Natural killer cell (primary cell): Measurements from ENCODE around the gene MCMBP. TPM values are rescaled to one million over a fixed set of nuclear protein-coding genes. Genes with fewer than 3 reads are reported as not detected.

Experiments used
- ATAC-seq, 3 donors: fragments of 150-1000 bp in 2 of 3; fragments of 200-7000 bp in 1 of 3; cut with Tn5 transposase; 1 replicate in 1 of 3; 2 replicates in 2 of 3; pipeline ENCODE4 v1.10.0; 2021; ENCODE audit warnings: mild to moderate bottlenecking in 2 of 3, moderate library complexity in 2 of 3
- DNase-seq, 2 donors: peaks; one replicate each; pipeline versions ENCODE4 v3.0.0 to v3.0.0-alpha.2; 2013 to 2021; ENCODE audit warnings: mixed read lengths in 1 of 2
- H3K27ac ChIP-seq: one replicate; pipeline ENCODE4 v1.5.1; 2013; ENCODE audit warnings: mild to moderate bottlenecking, low read length
- H3K27me3 ChIP-seq: one replicate; pipeline ENCODE4 v1.6.1; 2013; ENCODE audit warnings: low read length; ENCODE audit not compliant: control insufficient read depth, insufficient read depth
- H3K36me3 ChIP-seq: one replicate; pipeline ENCODE4 v1.6.1; 2013; ENCODE audit warnings: low read length; ENCODE audit not compliant: control insufficient read depth, insufficient read depth
- H3K4me1 ChIP-seq: one replicate; pipeline ENCODE4 v1.6.1; 2013; ENCODE audit warnings: low read length; ENCODE audit not compliant: control insufficient read depth, insufficient read depth
- H3K4me3 ChIP-seq: one replicate; pipeline ENCODE4 v1.5.1; 2013; ENCODE audit warnings: low read length
- H3K9me3 ChIP-seq: one replicate; pipeline ENCODE4 v1.6.1; 2013; ENCODE audit warnings: low read length; ENCODE audit not compliant: control insufficient read depth, insufficient read depth
- H3K27ac Mint-ChIP-seq, 2 donors: one replicate each; pipeline ENCODE4 v1.8.0; 2022; ENCODE audit warnings: mild to moderate bottlenecking in 2 of 2, mixed read lengths in 2 of 2, moderate library complexity in 1 of 2
- H3K27me3 Mint-ChIP-seq, 2 donors: one replicate each; pipeline ENCODE4 v1.8.0; 2022; ENCODE audit warnings: low read depth in 2 of 2, mixed read lengths in 2 of 2
- H3K36me3 Mint-ChIP-seq: one replicate; pipeline ENCODE4 v1.8.0; 2022; ENCODE audit warnings: mixed read lengths
- H3K4me1 Mint-ChIP-seq, 2 donors: one replicate each; pipeline ENCODE4 v1.8.0; 2022; ENCODE audit warnings: mixed read lengths in 2 of 2
- H3K4me3 Mint-ChIP-seq: one replicate; pipeline ENCODE4 v1.8.0; 2022; ENCODE audit warnings: mild to moderate bottlenecking, moderate library complexity, mixed read lengths
- H3K9me3 Mint-ChIP-seq, 2 donors: one replicate each; pipeline ENCODE4 v1.8.0; 2022; ENCODE audit warnings: mixed read lengths in 2 of 2
- WGBS: methylation state at CpG from one replicate; pipeline ENCODE4 v1.1.7; 2013; ENCODE audit warnings: missing lambda C conversion rate; ENCODE audit not compliant: insufficient coverage; 5-methylcytosine and 5-hydroxymethylcytosine counted together
- intact Hi-C: fragments of 100-400 bp; cut with micrococcal nuclease; formaldehyde crosslinking; loops from one replicate; pipeline ENCODE4 v1.14.2; 2022
- total RNA-seq, 4 donors: library from RNA; stranded (reverse); fragments of 120-200 nt in 1 of 4; gene quantifications; one replicate each; pipeline versions ENCODE4 v1.2.3 to v1.2.4, GENCODE V29; 2013 to 2022
- TF ChIP-seq, protein P1 (sequence below): fragments of 200-600 bp; IDR thresholded peaks from one replicate; pipeline ENCODE4 v1.8.0; 2022; ENCODE audit warnings: antibody characterized with exemption

The MCMBP gene
- total RNA-seq, 3 donors from 2014 or later (not counting 1 experiment from before 2014, with no cell fraction given), result 26.4 to 39.2 (median 28.6) TPM

DNA sequence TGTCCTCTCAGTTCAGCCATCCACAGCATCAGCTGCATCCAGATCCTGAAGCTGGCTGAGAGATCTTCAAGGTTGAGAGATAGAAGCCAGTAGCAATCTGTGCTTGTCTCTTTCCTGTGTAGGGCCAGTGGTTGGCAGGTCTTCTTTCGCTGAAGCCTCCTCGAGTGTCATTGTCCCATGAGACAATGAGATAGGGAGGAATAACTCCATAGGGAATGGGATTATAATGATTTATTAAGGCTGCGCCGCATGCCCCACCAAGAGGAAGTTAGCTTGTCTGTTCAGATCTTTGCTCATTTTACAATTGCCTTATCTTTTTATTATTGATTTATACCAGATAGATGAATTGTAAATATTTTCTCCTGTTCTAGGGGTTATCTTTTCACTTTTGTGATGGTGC is 61.5 kb downstream of the MCMBP start:
- no peaks in the 10 kb centered on the region for H3K27me3 ChIP-seq
- H3K27ac Mint-ChIP-seq, result no peak overlapping the region
- H3K4me3 ChIP-seq, result no peak overlapping the region
- peaks cover 6% of the 10 kb centered on the region for H3K36me3 Mint-ChIP-seq
- intact Hi-C loops, result no loop called here
- WGBS, result 93% methylated on average over 4 of the region's 4 CpGs
- no peak overlapping the region for H3K4me3 Mint-ChIP-seq
- peaks cover 9% of the 10 kb centered on the region for H3K36me3 ChIP-seq
- peaks cover 0 to 2% of the 10 kb centered on the region in 2 donors for H3K27me3 Mint-ChIP-seq
- no peaks in the 10 kb centered on the region for H3K9me3 Mint-ChIP-seq
- TF ChIP-seq, protein P1, sequence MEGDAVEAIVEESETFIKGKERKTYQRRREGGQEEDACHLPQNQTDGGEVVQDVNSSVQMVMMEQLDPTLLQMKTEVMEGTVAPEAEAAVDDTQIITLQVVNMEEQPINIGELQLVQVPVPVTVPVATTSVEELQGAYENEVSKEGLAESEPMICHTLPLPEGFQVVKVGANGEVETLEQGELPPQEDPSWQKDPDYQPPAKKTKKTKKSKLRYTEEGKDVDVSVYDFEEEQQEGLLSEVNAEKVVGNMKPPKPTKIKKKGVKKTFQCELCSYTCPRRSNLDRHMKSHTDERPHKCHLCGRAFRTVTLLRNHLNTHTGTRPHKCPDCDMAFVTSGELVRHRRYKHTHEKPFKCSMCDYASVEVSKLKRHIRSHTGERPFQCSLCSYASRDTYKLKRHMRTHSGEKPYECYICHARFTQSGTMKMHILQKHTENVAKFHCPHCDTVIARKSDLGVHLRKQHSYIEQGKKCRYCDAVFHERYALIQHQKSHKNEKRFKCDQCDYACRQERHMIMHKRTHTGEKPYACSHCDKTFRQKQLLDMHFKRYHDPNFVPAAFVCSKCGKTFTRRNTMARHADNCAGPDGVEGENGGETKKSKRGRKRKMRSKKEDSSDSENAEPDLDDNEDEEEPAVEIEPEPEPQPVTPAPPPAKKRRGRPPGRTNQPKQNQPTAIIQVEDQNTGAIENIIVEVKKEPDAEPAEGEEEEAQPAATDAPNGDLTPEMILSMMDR, result no peak
- H3K27ac ChIP-seq, result no peak overlapping the region
- ATAC-seq (no peak), DNase-seq (no peak)
- no peaks in the 10 kb centered on the region for H3K9me3 ChIP-seq
- H3K4me1 ChIP-seq, result peaks cover 23% of the 10 kb centered on the region
- peaks cover 13 to 21% of the 10 kb centered on the region in 2 donors for H3K4me1 Mint-ChIP-seq

DNA sequence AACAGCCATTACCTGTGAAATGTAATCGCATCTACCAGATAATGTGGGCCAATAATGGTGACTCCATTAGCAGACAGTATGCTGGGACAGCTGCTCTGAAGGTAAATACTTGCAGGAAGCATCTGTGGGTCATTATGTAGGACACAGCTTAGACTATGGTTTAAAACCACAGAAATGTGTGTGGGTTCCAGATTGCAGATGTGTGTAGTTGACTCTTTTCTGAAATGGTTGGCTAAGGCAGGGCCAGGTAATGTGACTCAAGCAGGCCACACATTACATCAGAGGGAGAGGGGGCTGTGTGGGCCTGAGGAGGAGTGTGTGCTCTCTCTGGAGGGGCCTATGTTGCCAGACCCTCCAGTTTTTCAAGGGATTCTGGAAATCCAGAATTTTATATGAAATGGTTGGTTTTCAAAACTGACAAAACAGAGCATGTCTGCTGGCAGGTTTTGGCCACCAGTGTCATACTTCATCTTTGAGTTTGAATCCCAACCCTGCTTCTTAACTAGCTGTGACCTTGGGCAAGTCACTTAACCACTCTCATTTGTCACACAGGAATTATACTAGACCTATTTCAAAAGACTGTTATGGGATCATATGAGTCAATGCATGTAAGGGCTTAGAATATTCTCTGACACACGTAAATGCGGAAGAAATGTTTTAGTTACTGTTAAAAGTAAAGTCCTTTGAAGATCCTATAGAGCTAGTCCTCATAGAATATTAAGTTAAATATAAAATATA is 64.5 kb downstream of the MCMBP start:
- no peaks in the 10 kb centered on the region for H3K27me3 Mint-ChIP-seq
- Histone ChIP-seq H3K9me3 (no peaks in the 10 kb centered on the region), H3K4me3 (no peak overlapping the region), H3K27me3 (no peaks in the 10 kb centered on the region), H3K27ac (no peak overlapping the region), H3K36me3 (peaks cover 14% of the 10 kb centered on the region), H3K4me1 (peaks cover 3% of the 10 kb centered on the region)
- no peaks in the 10 kb centered on the region for H3K9me3 Mint-ChIP-seq
- DNase-seq, result no peak
- ATAC-seq, result peak in 2 of 3 donors; percentile 34 to 48
- TF ChIP-seq, protein P1, result no peak
- intact Hi-C loops, result no loop called here
- H3K36me3 Mint-ChIP-seq, result no peaks in the 10 kb centered on the region
- H3K4me3 Mint-ChIP-seq, result no peak overlapping the region
- no peak overlapping the region for H3K27ac Mint-ChIP-seq
- peaks cover 0 to 6% of the 10 kb centered on the region in 2 donors for H3K4me1 Mint-ChIP-seq
- 42% methylated on average over 1 of the region's 3 CpGs for WGBS

GRCh38 chr10:119806334-119807130 is 66.1 kb downstream of the MCMBP start:
- H3K4me3 Mint-ChIP-seq, result no peak overlapping the region
- ATAC-seq (no peak), DNase-seq (no peak)
- peaks cover 7% of the 10 kb centered on the region for H3K36me3 ChIP-seq
- peaks cover 3% of the 10 kb centered on the region for H3K4me1 ChIP-seq
- no peak overlapping the region for H3K4me3 ChIP-seq
- H3K27ac Mint-ChIP-seq, result no peak overlapping the region
- no peak overlapping the region for H3K27ac ChIP-seq
- intact Hi-C loops, result no loop called here
- TF ChIP-seq, protein P1, result no peak
- peaks cover 0 to 6% of the 10 kb centered on the region in 2 donors for H3K4me1 Mint-ChIP-seq
- H3K9me3 ChIP-seq, result no peaks in the 10 kb centered on the region
- no peaks in the 10 kb centered on the region for H3K27me3 ChIP-seq
- H3K9me3 Mint-ChIP-seq, result no peaks in the 10 kb centered on the region
- no peaks in the 10 kb centered on the region for H3K27me3 Mint-ChIP-seq
- no peaks in the 10 kb centered on the region for H3K36me3 Mint-ChIP-seq
- 99% methylated on average over 10 of the region's 11 CpGs for whole genome bisulfite sequencing
